Measurements from ENCODE around the gene PREX1. TPM values are rescaled to one million over a fixed set of nuclear protein-coding genes. Genes with fewer than 3 reads are reported as not detected.

The PREX1 gene
- polyA plus RNA-seq, 1 donor (not counting 4 experiments of a cell fraction or from before 2014, with no cell fraction given) = 0.22 TPM

DNA sequence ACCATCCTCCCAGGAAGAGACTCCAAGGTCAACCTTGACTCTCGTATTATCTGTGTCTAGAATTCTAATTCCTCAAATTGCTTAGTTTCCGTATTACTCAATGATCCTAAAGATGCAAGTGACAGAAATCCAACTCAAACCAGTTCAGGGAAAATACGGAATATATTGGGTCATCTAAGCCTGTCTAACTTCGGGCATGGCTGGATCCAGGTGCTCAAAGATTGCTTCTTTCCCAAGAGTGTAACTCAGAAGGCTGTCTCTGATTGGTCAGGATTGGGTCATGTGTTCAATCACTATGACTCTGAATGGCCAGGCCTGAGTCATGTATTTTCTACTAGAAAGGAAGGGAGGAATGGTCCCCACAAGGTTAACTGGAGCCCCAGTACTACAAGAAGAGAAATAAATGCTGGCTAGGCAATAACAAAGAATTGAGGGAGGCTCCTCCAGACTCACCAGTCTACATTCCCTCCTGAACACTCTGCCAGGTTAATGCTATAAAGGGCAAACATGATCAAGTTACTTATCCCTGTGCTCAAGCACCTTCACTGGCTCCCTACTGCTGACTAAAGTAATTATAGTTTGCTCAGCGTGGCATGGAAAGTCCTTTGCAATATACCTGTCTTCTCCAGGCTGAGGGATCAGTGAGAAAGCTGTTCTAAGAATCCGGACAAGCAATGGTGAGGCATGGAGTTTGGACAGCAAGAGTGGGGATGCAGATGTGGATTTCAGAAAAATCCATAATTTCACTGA, 15.4 kb upstream of the PREX1 start:
- Histone ChIP-seq H3K79me2 (ENCODE audit: control insufficient read depth, insufficient read depth, low read length) (no peaks in the 10 kb centered on the region), H3K9me1 (ENCODE audit: control insufficient read depth, extremely low read depth, insufficient read depth, low read length) (no peaks in the 10 kb centered on the region), H3K4me1 (ENCODE audit: control insufficient read depth, extremely low read depth, insufficient read depth, low read length) (peaks cover 12% of the 10 kb centered on the region), H3K9me3 (ENCODE audit: control insufficient read depth, low read depth, low read length) (no peaks in the 10 kb centered on the region), H3K4me3 (ENCODE audit: control insufficient read depth in 2 of 3, extremely low read depth in 1 of 3, insufficient read depth in 2 of 3, low read depth in 1 of 3, low read length in 3 of 3) (no peak overlapping the region), H3K27me3 (ENCODE audit: control insufficient read depth, extremely low read depth, insufficient read depth, low read length) (no peaks in the 10 kb centered on the region), H3K9ac (ENCODE audit: control insufficient read depth, extremely low read depth, insufficient read depth, low read length) (no peak overlapping the region), H3K4me2 (ENCODE audit: control insufficient read depth, extremely low read depth, insufficient read depth, low read depth, low read length) (no peak overlapping the region), H2AFZ (ENCODE audit: control insufficient read depth, low read length) (no peak overlapping the region), H3K36me3 (ENCODE audit: control insufficient read depth in 2 of 2, extremely low read depth in 1 of 2, insufficient read depth in 2 of 2, low read length in 2 of 2) (no peaks in the 10 kb centered on the region), H3K27ac (ENCODE audit: control insufficient read depth, insufficient read depth, low read length) (no peak overlapping the region), H4K20me1 (ENCODE audit: control insufficient read depth, extremely low read depth, insufficient read depth, low read length) (no peaks in the 10 kb centered on the region)
- FAIRE-seq (no peak), DNase-seq (ENCODE audit: low read depth, low spot score) (no peak)
- TF ChIP-seq EZH2 (IDR thresholded peaks at IDR 0.05; ENCODE audit: low read length) = no peak
- TF ChIP-seq, protein P1, sequence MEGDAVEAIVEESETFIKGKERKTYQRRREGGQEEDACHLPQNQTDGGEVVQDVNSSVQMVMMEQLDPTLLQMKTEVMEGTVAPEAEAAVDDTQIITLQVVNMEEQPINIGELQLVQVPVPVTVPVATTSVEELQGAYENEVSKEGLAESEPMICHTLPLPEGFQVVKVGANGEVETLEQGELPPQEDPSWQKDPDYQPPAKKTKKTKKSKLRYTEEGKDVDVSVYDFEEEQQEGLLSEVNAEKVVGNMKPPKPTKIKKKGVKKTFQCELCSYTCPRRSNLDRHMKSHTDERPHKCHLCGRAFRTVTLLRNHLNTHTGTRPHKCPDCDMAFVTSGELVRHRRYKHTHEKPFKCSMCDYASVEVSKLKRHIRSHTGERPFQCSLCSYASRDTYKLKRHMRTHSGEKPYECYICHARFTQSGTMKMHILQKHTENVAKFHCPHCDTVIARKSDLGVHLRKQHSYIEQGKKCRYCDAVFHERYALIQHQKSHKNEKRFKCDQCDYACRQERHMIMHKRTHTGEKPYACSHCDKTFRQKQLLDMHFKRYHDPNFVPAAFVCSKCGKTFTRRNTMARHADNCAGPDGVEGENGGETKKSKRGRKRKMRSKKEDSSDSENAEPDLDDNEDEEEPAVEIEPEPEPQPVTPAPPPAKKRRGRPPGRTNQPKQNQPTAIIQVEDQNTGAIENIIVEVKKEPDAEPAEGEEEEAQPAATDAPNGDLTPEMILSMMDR (optimal IDR thresholded peaks at IDR 0.05 in 1 of 3, IDR thresholded peaks at IDR 0.05 in 1 of 3, conservative IDR thresholded peaks at IDR 0.05 in 1 of 3; ENCODE audit: extremely low read depth in 1 of 3, insufficient read depth in 2 of 3, low read length in 3 of 3) = no peak
- dilution Hi-C loops (cut with MboI; ENCODE audit: extremely low pct_ligation_motif_present, low sequenced_read_pairs) = no loop called here

DNA sequence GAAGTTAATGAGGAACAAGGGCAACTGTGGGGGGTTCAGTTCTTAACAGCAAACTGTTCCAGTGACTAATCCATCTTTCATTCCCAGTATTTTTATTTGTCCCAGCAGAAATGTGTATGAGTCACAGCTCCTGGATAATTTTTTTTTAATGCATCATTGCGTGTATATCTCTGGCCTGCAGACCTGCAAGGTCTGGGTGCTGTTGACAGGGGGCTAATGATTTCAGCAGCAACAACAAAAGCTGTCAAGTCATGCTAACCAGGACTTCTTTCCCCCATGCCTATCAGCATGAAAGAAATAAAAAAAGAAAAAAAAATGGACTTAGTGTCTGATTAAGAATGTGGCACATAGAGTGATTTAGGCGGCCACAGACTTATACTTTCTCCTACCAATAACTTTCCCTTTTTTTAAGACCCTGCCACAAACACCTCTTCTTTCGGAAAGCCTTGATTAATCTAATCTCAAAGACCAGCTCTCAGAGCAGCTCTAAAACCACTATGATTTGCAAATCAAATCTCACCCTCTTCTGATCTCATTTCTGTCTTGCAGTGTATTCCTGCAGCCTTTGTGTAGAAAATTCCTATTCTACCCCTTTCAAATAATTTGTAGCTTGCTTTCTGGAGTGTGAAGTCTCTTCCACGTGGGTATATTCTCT, 14.2 kb upstream of the PREX1 start:
- FAIRE-seq (no peak), DNase-seq (ENCODE audit: low read depth, low spot score) (no peak)
- dilution Hi-C loops (cut with MboI; ENCODE audit: extremely low pct_ligation_motif_present, low sequenced_read_pairs) = no loop called here
- H3K9me3 ChIP-seq (ENCODE audit: control insufficient read depth, low read depth, low read length) = no peaks in the 10 kb centered on the region
- no peaks in the 10 kb centered on the region for H3K9me1 ChIP-seq (ENCODE audit: control insufficient read depth, extremely low read depth, insufficient read depth, low read length)
- no peak overlapping the region for H3K27ac ChIP-seq (ENCODE audit: control insufficient read depth, insufficient read depth, low read length)
- H4K20me1 ChIP-seq (ENCODE audit: control insufficient read depth, extremely low read depth, insufficient read depth, low read length) = no peaks in the 10 kb centered on the region
- H3K4me3 ChIP-seq (ENCODE audit: control insufficient read depth in 2 of 3, extremely low read depth in 1 of 3, insufficient read depth in 2 of 3, low read depth in 1 of 3, low read length in 3 of 3) = no peak overlapping the region
- H3K4me1 ChIP-seq (ENCODE audit: control insufficient read depth, extremely low read depth, insufficient read depth, low read length) = peaks cover 12% of the 10 kb centered on the region
- no peaks in the 10 kb centered on the region for H3K36me3 ChIP-seq (ENCODE audit: control insufficient read depth in 2 of 2, extremely low read depth in 1 of 2, insufficient read depth in 2 of 2, low read length in 2 of 2)
- H3K79me2 ChIP-seq (ENCODE audit: control insufficient read depth, insufficient read depth, low read length) = no peaks in the 10 kb centered on the region
- TF ChIP-seq, protein P1 (optimal IDR thresholded peaks at IDR 0.05 in 1 of 3, IDR thresholded peaks at IDR 0.05 in 1 of 3, conservative IDR thresholded peaks at IDR 0.05 in 1 of 3; ENCODE audit: extremely low read depth in 1 of 3, insufficient read depth in 2 of 3, low read length in 3 of 3) = no peak
- TF ChIP-seq EZH2 (IDR thresholded peaks at IDR 0.05; ENCODE audit: low read length) = no peak
- no peak overlapping the region for H3K9ac ChIP-seq (ENCODE audit: control insufficient read depth, extremely low read depth, insufficient read depth, low read length)
- peak overlapping the region; percentile 43 for H3K4me2 ChIP-seq (ENCODE audit: control insufficient read depth, extremely low read depth, insufficient read depth, low read depth, low read length)
- H2AFZ ChIP-seq (ENCODE audit: control insufficient read depth, low read length) = no peak overlapping the region
- H3K27me3 ChIP-seq (ENCODE audit: control insufficient read depth, extremely low read depth, insufficient read depth, low read length) = no peaks in the 10 kb centered on the region
